ENCODE measurements around the gene MNAT1.

GRCh38 chr14:60904381-60904780, 169.8 kb downstream of the MNAT1 start:
- TF ChIP-seq FOXM1 (IDR thresholded peaks at IDR 0.05; ENCODE audit: borderline replicate concordance, low read depth) (no peak), MAX (IDR thresholded peaks at IDR 0.05) (no peak), EP300 (IDR thresholded peaks at IDR 0.05; ENCODE audit: borderline replicate concordance) (no peak), CEBPB (IDR thresholded peaks at IDR 0.05) (no peak), TAF1 (IDR thresholded peaks at IDR 0.05; ENCODE audit: low read depth) (no peak), YY1 (IDR thresholded peaks at IDR 0.05; ENCODE audit: low read depth) (no peak), NFIC (IDR thresholded peaks at IDR 0.05) (no peak), EGR1 (IDR thresholded peaks at IDR 0.05) (no peak), RAD21 (IDR thresholded peaks at IDR 0.05; ENCODE audit: low read depth) (no peak), TCF12 (IDR thresholded peaks at IDR 0.05; ENCODE audit: low read depth) (no peak), ZBTB7A (IDR thresholded peaks at IDR 0.05; ENCODE audit: low read depth) (no peak), TEAD4 (IDR thresholded peaks at IDR 0.05) (no peak)
- TF ChIP-seq, protein P1, sequence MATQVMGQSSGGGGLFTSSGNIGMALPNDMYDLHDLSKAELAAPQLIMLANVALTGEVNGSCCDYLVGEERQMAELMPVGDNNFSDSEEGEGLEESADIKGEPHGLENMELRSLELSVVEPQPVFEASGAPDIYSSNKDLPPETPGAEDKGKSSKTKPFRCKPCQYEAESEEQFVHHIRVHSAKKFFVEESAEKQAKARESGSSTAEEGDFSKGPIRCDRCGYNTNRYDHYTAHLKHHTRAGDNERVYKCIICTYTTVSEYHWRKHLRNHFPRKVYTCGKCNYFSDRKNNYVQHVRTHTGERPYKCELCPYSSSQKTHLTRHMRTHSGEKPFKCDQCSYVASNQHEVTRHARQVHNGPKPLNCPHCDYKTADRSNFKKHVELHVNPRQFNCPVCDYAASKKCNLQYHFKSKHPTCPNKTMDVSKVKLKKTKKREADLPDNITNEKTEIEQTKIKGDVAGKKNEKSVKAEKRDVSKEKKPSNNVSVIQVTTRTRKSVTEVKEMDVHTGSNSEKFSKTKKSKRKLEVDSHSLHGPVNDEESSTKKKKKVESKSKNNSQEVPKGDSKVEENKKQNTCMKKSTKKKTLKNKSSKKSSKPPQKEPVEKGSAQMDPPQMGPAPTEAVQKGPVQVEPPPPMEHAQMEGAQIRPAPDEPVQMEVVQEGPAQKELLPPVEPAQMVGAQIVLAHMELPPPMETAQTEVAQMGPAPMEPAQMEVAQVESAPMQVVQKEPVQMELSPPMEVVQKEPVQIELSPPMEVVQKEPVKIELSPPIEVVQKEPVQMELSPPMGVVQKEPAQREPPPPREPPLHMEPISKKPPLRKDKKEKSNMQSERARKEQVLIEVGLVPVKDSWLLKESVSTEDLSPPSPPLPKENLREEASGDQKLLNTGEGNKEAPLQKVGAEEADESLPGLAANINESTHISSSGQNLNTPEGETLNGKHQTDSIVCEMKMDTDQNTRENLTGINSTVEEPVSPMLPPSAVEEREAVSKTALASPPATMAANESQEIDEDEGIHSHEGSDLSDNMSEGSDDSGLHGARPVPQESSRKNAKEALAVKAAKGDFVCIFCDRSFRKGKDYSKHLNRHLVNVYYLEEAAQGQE (IDR thresholded peaks at IDR 0.05; ENCODE audit: low read depth) = no peak
- TF ChIP-seq, protein P2, sequence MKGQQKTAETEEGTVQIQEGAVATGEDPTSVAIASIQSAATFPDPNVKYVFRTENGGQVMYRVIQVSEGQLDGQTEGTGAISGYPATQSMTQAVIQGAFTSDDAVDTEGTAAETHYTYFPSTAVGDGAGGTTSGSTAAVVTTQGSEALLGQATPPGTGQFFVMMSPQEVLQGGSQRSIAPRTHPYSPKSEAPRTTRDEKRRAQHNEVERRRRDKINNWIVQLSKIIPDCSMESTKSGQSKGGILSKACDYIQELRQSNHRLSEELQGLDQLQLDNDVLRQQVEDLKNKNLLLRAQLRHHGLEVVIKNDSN (IDR thresholded peaks at IDR 0.05) = no peak
